H1 (cell line): ENCODE measurements around the gene CSF1.

Experiments used
- EGR1 ChIP-seq: IDR thresholded peaks from 2 replicates; pipeline ENCODE4 v1.6.1; 2011; ENCODE audit warnings: low read depth, low read length, borderline replicate concordance
- SP1 ChIP-seq: IDR thresholded peaks from 2 replicates; pipeline ENCODE4 v1.6.1; 2011; ENCODE audit warnings: low read depth, low read length
- YY1 ChIP-seq: IDR thresholded peaks from 2 replicates; pipeline ENCODE4 v1.6.1; 2011; ENCODE audit warnings: low read depth, mild to moderate bottlenecking, low read length
- TF ChIP-seq, protein P1 (sequence below), 3 experiments: IDR thresholded peaks; 1 replicate in 2 of 3; 2 replicates in 1 of 3; pipeline versions ENCODE4 v1.5.1 to v1.6.1; 2011; ENCODE audit warnings: low read length in 3 of 3, mild to moderate bottlenecking in 3 of 3, inconsistent platforms in 2 of 3, low read depth in 1 of 3, moderate library complexity in 1 of 3; ENCODE audit not compliant: insufficient read depth in 1 of 3; ENCODE audit errors: control extremely low read depth in 1 of 3

GRCh38 chr1:109960745-109961094 lies 50.1 kb downstream of the CSF1 start:
- TF ChIP-seq, protein P1, sequence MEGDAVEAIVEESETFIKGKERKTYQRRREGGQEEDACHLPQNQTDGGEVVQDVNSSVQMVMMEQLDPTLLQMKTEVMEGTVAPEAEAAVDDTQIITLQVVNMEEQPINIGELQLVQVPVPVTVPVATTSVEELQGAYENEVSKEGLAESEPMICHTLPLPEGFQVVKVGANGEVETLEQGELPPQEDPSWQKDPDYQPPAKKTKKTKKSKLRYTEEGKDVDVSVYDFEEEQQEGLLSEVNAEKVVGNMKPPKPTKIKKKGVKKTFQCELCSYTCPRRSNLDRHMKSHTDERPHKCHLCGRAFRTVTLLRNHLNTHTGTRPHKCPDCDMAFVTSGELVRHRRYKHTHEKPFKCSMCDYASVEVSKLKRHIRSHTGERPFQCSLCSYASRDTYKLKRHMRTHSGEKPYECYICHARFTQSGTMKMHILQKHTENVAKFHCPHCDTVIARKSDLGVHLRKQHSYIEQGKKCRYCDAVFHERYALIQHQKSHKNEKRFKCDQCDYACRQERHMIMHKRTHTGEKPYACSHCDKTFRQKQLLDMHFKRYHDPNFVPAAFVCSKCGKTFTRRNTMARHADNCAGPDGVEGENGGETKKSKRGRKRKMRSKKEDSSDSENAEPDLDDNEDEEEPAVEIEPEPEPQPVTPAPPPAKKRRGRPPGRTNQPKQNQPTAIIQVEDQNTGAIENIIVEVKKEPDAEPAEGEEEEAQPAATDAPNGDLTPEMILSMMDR (IDR thresholded peaks at IDR 0.05; ENCODE audit: control extremely low read depth in 1 of 3, insufficient read depth in 1 of 3, low read depth in 1 of 3, low read length in 3 of 3): no peak
- TF ChIP-seq SP1: no peak
- no peak for TF ChIP-seq YY1
- no peak for TF ChIP-seq EGR1
